SK-N-SH treated with all-trans-retinoic acid at 6 μM for 48 hours (cell line): Measurements from ENCODE around the gene HIP1.
A peak's percentile ranks its signal among the peaks of the same experiment; 100 is the strongest.

Experiments
- ATAC-seq: fragments of 200-7000 bp; cut with Tn5 transposase; 3 replicates; pipeline ENCODE4 v1.9.1; 2020; ENCODE audit warnings: mild to moderate bottlenecking, moderate library complexity
- ARNTL ChIP-seq: fragments of 450-650 bp; formaldehyde crosslinking; IDR thresholded peaks from 2 replicates; pipeline ENCODE4 v1.5.0; 2020; ENCODE audit warnings: low read depth, mild to moderate bottlenecking, moderate library complexity, borderline replicate concordance
- CREB5 ChIP-seq: fragments of 250-450 bp; sonication (Bioruptor Pico); IDR thresholded peaks from 2 replicates; pipeline ENCODE4 v1.5.1; 2020; ENCODE audit warnings: low read depth, mild to moderate bottlenecking, moderate library complexity
- CSDC2 ChIP-seq: fragments of 250-450 bp; sonication (Bioruptor Pico); IDR thresholded peaks from 2 replicates; pipeline ENCODE4 v1.5.0; 2020; ENCODE audit warnings: mild to moderate bottlenecking, moderate library complexity
- ESRRG ChIP-seq: fragments of 250-450 bp; sonication (Bioruptor Pico); IDR thresholded peaks from 2 replicates; pipeline ENCODE4 v1.6.1; 2021; ENCODE audit warnings: mild to moderate bottlenecking
- GLIS3 ChIP-seq: fragments of 250-450 bp; sonication (Bioruptor Pico); IDR thresholded peaks from 2 replicates; pipeline ENCODE4 v1.5.0; 2020; ENCODE audit warnings: mild to moderate bottlenecking, moderate library complexity
- ISL1 ChIP-seq: fragments of 250-450 bp; sonication (Bioruptor Pico); IDR thresholded peaks from 2 replicates; pipeline ENCODE4 v2.1.2; 2022; ENCODE audit warnings: mild to moderate bottlenecking, moderate library complexity
- OSR1 ChIP-seq: fragments of 250-450 bp; sonication (Bioruptor Pico); IDR thresholded peaks from 2 replicates; pipeline ENCODE4 v1.8.0; 2022; ENCODE audit warnings: moderate library complexity, mild to moderate bottlenecking, inconsistent platforms
- PPARA ChIP-seq: fragments of 250-450 bp; sonication (Bioruptor Pico); IDR thresholded peaks from 2 replicates; pipeline ENCODE4 v1.5.0; 2020; ENCODE audit warnings: mild to moderate bottlenecking, borderline replicate concordance
- RARB ChIP-seq: fragments of 250-450 bp; sonication (Bioruptor Pico); IDR thresholded peaks from 2 replicates; pipeline ENCODE4 v1.8.0; 2021; ENCODE audit warnings: mild to moderate bottlenecking, moderate library complexity
- SNAI2 ChIP-seq: fragments of 250-450 bp; sonication (Bioruptor Pico); IDR thresholded peaks from 2 replicates; pipeline ENCODE4 v1.5.0; 2020; ENCODE audit warnings: mild to moderate bottlenecking, moderate library complexity
- TCF4 ChIP-seq: fragments of 250-450 bp; sonication (Bioruptor Pico); IDR thresholded peaks from 2 replicates; pipeline ENCODE4 v1.8.0; 2021; ENCODE audit warnings: mild to moderate bottlenecking, moderate library complexity, borderline replicate concordance
- TOX ChIP-seq: fragments of 250-450 bp; sonication (Bioruptor Pico); IDR thresholded peaks from 2 replicates; pipeline ENCODE4 v1.8.0; 2021; ENCODE audit warnings: mild to moderate bottlenecking, moderate library complexity, borderline replicate concordance
- ZC3H10 ChIP-seq: fragments of 250-450 bp; sonication (Bioruptor Pico); IDR thresholded peaks from 2 replicates; pipeline ENCODE4 v1.5.1; 2021; ENCODE audit warnings: mild to moderate bottlenecking, moderate library complexity
- ZFP3 ChIP-seq: fragments of 250-450 bp; sonication (Bioruptor Pico); IDR thresholded peaks from 2 replicates; pipeline ENCODE4 v1.5.0; 2020; ENCODE audit warnings: mild to moderate bottlenecking, moderate library complexity
- ZFP30 ChIP-seq: fragments of 450-650 bp; formaldehyde crosslinking; IDR thresholded peaks from 2 replicates; pipeline ENCODE4 v1.5.0; 2022; ENCODE audit warnings: mild to moderate bottlenecking, moderate library complexity
- ZNF565 ChIP-seq: fragments of 450-650 bp; formaldehyde crosslinking; conservative IDR thresholded peaks from 2 replicates; pipeline ENCODE4 v1.5.0; 2020; ENCODE audit warnings: low read depth, mild to moderate bottlenecking, moderate library complexity
- ZNF70 ChIP-seq: fragments of 450-650 bp; formaldehyde crosslinking; IDR thresholded peaks from 2 replicates; pipeline ENCODE4 v1.5.0; 2020; ENCODE audit warnings: mild to moderate bottlenecking, moderate library complexity
- TF ChIP-seq, protein P1 (sequence below): fragments of 250-450 bp; sonication (Bioruptor Pico); IDR thresholded peaks from 2 replicates; pipeline ENCODE4 v1.8.0; 2021; ENCODE audit warnings: low read depth, mild to moderate bottlenecking, moderate library complexity, borderline replicate concordance
- TF ChIP-seq, protein P2 (sequence below): fragments of 250-450 bp; sonication (Bioruptor Pico); IDR thresholded peaks from 2 replicates; pipeline ENCODE4 v1.5.1; 2021; ENCODE audit warnings: mild to moderate bottlenecking, moderate library complexity
- TF ChIP-seq, protein P3 (sequence below): fragments of 250-450 bp; sonication (Bioruptor Pico); IDR thresholded peaks from 2 replicates; pipeline ENCODE4 v1.5.0; 2020; ENCODE audit warnings: mild to moderate bottlenecking, moderate library complexity

HIP1 gene

GRCh38 chr7:75739796-75740672 lies 1.3 kb upstream of the HIP1 start (continued):
- no peak for TF ChIP-seq ESRRG (CRISPR knock-in tag)
- no peak for TF ChIP-seq TCF4 (CRISPR knock-in tag)

DNA sequence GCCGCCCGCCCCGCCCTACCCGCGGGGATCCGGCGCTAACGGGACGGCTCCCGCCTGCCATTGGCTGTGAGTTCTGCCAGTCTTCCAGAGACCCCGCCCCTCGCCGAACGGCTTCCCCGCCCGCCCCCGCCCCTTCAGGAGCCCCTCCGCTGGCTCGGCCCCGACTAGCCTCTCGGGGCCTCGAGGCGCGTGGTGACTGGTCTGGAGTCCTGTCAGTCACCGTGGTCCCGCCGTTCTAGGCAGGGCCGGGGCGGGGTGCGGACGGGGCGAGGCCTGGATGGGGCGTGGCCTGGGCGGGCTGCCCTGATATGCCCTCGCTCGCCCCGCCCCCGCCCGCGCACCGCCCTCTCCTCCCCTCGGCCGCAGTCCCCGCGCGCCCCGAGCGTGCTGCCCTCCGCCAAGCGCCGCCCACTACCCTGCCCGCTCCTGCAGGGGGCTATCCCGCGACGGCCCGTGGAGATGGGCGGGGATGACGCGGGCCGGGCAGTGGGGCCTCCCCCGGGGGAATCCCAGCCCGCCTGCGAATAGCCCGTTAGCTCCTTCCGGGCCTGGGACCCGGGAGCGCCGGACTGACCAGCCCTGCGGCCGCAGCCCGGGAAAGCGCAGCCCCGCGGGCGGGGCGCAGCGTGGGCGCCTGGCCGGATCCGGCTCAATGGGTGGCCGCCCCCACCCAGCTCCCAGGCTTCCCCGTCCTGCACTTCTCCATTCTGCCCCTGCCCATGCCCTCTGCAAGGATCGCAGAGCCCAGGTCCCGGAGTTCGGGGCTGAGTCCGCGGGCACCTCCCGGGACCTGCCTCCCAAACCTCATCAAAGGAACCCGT lies 444 bp upstream of the HIP1 start:
- peak; percentile 96 for ATAC-seq
- TF ChIP-seq ZFP3 (peak; percentile 78; the same call in 1 of the 2 replicates), CREB5 (no peak), OSR1 (CRISPR knock-in tag) (no peak), ZNF565 (CRISPR knock-in tag) (no peak), ARNTL (no peak), ESRRG (CRISPR knock-in tag) (no peak), RARB (CRISPR knock-in tag) (no peak), TOX (CRISPR knock-in tag) (no peak), SNAI2 (no peak), ISL1 (CRISPR knock-in tag) (no peak), CSDC2 (CRISPR knock-in tag) (0 out of 2 replicates have a peak, but pooled peaks have one; percentile 38), ZNF70 (no peak), PPARA (CRISPR knock-in tag) (no peak)
- TF ChIP-seq, protein P1, sequence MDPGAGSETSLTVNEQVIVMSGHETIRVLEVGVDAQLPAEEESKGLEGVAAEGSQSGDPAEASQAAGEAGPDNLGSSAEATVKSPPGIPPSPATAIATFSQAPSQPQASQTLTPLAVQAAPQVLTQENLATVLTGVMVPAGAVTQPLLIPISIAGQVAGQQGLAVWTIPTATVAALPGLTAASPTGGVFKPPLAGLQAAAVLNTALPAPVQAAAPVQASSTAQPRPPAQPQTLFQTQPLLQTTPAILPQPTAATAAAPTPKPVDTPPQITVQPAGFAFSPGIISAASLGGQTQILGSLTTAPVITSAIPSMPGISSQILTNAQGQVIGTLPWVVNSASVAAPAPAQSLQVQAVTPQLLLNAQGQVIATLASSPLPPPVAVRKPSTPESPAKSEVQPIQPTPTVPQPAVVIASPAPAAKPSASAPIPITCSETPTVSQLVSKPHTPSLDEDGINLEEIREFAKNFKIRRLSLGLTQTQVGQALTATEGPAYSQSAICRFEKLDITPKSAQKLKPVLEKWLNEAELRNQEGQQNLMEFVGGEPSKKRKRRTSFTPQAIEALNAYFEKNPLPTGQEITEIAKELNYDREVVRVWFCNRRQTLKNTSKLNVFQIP (CRISPR knock-in tag) = no peak
- TF ChIP-seq, protein P2, sequence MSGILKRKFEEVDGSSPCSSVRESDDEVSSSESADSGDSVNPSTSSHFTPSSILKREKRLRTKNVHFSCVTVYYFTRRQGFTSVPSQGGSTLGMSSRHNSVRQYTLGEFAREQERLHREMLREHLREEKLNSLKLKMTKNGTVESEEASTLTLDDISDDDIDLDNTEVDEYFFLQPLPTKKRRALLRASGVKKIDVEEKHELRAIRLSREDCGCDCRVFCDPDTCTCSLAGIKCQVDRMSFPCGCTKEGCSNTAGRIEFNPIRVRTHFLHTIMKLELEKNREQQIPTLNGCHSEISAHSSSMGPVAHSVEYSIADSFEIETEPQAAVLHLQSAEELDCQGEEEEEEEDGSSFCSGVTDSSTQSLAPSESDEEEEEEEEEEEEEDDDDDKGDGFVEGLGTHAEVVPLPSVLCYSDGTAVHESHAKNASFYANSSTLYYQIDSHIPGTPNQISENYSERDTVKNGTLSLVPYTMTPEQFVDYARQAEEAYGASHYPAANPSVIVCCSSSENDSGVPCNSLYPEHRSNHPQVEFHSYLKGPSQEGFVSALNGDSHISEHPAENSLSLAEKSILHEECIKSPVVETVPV (CRISPR knock-in tag) = no peak
- TF ChIP-seq, protein P3, sequence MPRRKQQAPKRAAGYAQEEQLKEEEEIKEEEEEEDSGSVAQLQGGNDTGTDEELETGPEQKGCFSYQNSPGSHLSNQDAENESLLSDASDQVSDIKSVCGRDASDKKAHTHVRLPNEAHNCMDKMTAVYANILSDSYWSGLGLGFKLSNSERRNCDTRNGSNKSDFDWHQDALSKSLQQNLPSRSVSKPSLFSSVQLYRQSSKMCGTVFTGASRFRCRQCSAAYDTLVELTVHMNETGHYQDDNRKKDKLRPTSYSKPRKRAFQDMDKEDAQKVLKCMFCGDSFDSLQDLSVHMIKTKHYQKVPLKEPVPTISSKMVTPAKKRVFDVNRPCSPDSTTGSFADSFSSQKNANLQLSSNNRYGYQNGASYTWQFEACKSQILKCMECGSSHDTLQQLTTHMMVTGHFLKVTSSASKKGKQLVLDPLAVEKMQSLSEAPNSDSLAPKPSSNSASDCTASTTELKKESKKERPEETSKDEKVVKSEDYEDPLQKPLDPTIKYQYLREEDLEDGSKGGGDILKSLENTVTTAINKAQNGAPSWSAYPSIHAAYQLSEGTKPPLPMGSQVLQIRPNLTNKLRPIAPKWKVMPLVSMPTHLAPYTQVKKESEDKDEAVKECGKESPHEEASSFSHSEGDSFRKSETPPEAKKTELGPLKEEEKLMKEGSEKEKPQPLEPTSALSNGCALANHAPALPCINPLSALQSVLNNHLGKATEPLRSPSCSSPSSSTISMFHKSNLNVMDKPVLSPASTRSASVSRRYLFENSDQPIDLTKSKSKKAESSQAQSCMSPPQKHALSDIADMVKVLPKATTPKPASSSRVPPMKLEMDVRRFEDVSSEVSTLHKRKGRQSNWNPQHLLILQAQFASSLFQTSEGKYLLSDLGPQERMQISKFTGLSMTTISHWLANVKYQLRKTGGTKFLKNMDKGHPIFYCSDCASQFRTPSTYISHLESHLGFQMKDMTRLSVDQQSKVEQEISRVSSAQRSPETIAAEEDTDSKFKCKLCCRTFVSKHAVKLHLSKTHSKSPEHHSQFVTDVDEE = peak; percentile 77
- TF ChIP-seq, all 23 proteins: peak for 3

GRCh38 chr7:75737856-75738603 lies 711 bp downstream of the HIP1 start:
- TF ChIP-seq ZC3H10 (CRISPR knock-in tag) (no peak), ZFP30 (CRISPR knock-in tag) (no peak), ZNF70 (no peak), RARB (CRISPR knock-in tag) (no peak), ARNTL (no peak), TOX (CRISPR knock-in tag) (no peak), GLIS3 (CRISPR knock-in tag) (no peak), ISL1 (CRISPR knock-in tag) (no peak), ESRRG (CRISPR knock-in tag) (no peak)
- TF ChIP-seq, protein P2 (CRISPR knock-in tag) = no peak
- ATAC-seq = peak; percentile 6
